Spleen (tissue), 11 donors: ENCODE measurements around the gene TREH. TPM values are rescaled to one million over a fixed set of nuclear protein-coding genes. Genes with fewer than 3 reads are reported as not detected.

Source experiments
- DNase-seq: peaks from one replicate; pipeline ENCODE4 v3.0.0-alpha.2; 2020
- H3K27ac ChIP-seq, 8 donors: fragments of 200-600 bp; sonication (generic) in 7 of 8; 1 replicate in 4 of 8; 2 replicates in 4 of 8; pipeline versions ENCODE4 v1.5.0 to v1.8.0; 2016 to 2021; ENCODE audit warnings: inconsistent platforms in 4 of 8, mild to moderate bottlenecking in 4 of 8, moderate library complexity in 1 of 8
- H3K27me3 ChIP-seq, 7 donors: fragments of 200-600 bp; sonication (generic) in 6 of 7; replicated peaks in 1 of 7; 1 replicate in 4 of 7; 2 replicates in 3 of 7; pipeline versions ENCODE4 v1.5.0 to v1.8.0; 2016 to 2021; ENCODE audit warnings: inconsistent platforms in 3 of 7, mild to moderate bottlenecking in 1 of 7
- H3K36me3 ChIP-seq, 6 donors: fragments of 200-600 bp; sonication (generic) in 5 of 6; 1 replicate in 4 of 6; 2 replicates in 2 of 6; pipeline versions ENCODE4 v1.5.0 to v1.8.0; 2016 to 2021; ENCODE audit warnings: inconsistent platforms in 2 of 6
- H3K4me1 ChIP-seq, 6 donors: fragments of 200-600 bp; sonication (generic) in 5 of 6; 1 replicate in 3 of 6; 2 replicates in 3 of 6; pipeline versions ENCODE4 v1.5.0 to v1.8.0; 2016 to 2021; ENCODE audit warnings: inconsistent platforms in 3 of 6
- H3K4me3 ChIP-seq, 8 donors: fragments of 200-600 bp; sonication (generic) in 7 of 8; 1 replicate in 4 of 8; 2 replicates in 4 of 8; pipeline versions ENCODE4 v1.5.0 to v1.8.0; 2016 to 2021; ENCODE audit warnings: inconsistent platforms in 4 of 8, mild to moderate bottlenecking in 4 of 8, moderate library complexity in 2 of 8
- H3K9me3 ChIP-seq, 8 donors: fragments of 200-600 bp; sonication (generic) in 7 of 8; 1 replicate in 4 of 8; 2 replicates in 4 of 8; pipeline versions ENCODE4 v1.5.0 to v1.8.0; 2016 to 2021; ENCODE audit warnings: inconsistent platforms in 4 of 8
- CTCF ChIP-seq, 11 experiments: fragments of 200-600 bp in 7 of 11; fragments of 450-650 bp in 4 of 11; sonication (generic) in 4 of 11; IDR thresholded peaks in 8 of 11; conservative IDR thresholded peaks in 3 of 11; 1 replicate in 7 of 11; 2 replicates in 4 of 11; pipeline versions ENCODE4 v1.4.0 to v1.8.0; 2016 to 2021; ENCODE audit warnings: antibody characterized with exemption in 11 of 11, inconsistent platforms in 4 of 11, mild to moderate bottlenecking in 1 of 11
- POLR2A ChIP-seq, 3 donors: fragments of 450-650 bp; IDR thresholded peaks; one replicate each; pipeline ENCODE4 v1.5.1; 2017; ENCODE audit warnings: antibody characterized with exemption in 3 of 3, mild to moderate bottlenecking in 1 of 3
- POLR2AphosphoS5 ChIP-seq, 3 donors: sonication (generic); formaldehyde crosslinking; IDR thresholded peaks; one replicate each; pipeline ENCODE4 v1.5.1; 2017; ENCODE audit warnings: antibody characterized with exemption in 3 of 3
- WGBS, 5 donors: extraction: QIAGEN DNeasy Blood & Tissue Kit in 3 of 5; methylation state at CpG; one replicate each; pipeline versions ENCODE4 v1.1.5 to v1.1.7; 2013 to 2018; 5-methylcytosine and 5-hydroxymethylcytosine counted together
- intact Hi-C: fragments of 100-400 bp; cut with DNase I; formaldehyde crosslinking; loops from one replicate; pipeline ENCODE4 v1.15.0; 2023; ENCODE audit warnings: low total_unique reads
- polyA plus RNA-seq, 3 donors: library from polyadenylated mRNA; stranded (reverse); fragments of 200-250 nt; gene quantifications; one replicate each; pipeline ENCODE4 v1.2.1, GENCODE V29; 2013
- total RNA-seq, 7 donors: library from RNA; depleted of rRNA in 3 of 7; stranded (reverse); fragments of >200 nt in 3 of 7; fragmentation: NEBNext Ultra II Directional in 4 of 7; extraction: Animal tissue kit (Norgen Biotek cat#: 25700) in 4 of 7; gene quantifications; one replicate each; pipeline versions ENCODE4 v1.1.0 to v1.2.1, GENCODE V29; 2016 to 2021
- donor health status: healthy with polysubstance abuse.
- donor health status: DM: no; HTN: no; CAD: no; lungs with moderate emphysema.
- donor health status: DM: no; HTN: no; CAD: no.
- donor health status: Bipolar disorder and iron deficiency.
- donor health status: healthy.
- donor health status: DM: no; HTN: no; CAD: no.
- donor health status: DM: yes; HTN: yes; CAD: no.

Gene TREH
- total and polyA plus RNA-seq, 10 donors = 0.33 to 2.3 (median 2.0) TPM; not detected in 7

DNA sequence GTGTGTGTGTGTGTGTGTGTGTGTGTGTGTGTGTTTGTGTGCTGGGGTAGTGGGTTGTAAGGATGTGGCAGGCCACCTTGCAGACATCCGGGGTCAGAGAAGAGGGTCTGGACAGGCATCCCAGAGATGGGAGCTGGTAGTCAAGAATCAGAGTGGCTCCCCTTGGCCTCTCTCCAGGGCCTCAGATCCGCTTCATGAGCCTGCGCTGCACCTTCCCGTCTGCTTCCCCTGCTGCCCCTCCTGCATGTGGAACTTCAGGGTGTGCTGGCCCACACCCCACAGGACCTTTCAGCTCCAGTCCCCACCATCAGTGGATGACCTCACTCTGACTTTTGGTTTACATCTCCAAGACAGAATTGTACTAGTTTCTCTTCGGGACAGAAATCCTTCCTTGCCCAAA, 31.2 kb downstream of the TREH start:
- intact Hi-C loops = no loop called here
- H3K4me1 ChIP-seq = peaks cover 0 to 4% (median 0%) of the 10 kb centered on the region in 6 donors
- DNase-seq = peak; percentile 28
- no peaks in the 10 kb centered on the region for H3K9me3 ChIP-seq
- WGBS, 5 donors = 78 to 94% (median 84%) methylated on average over 4 to 5 of the region's 5 CpGs
- TF ChIP-seq POLR2A (IDR thresholded peaks at IDR 0.05) (no peak), POLR2AphosphoS5 (IDR thresholded peaks at IDR 0.05) (no peak), CTCF (IDR thresholded peaks at IDR 0.05 in 8 of 11, conservative IDR thresholded peaks at IDR 0.05 in 3 of 11) (no peak)
- no peaks in the 10 kb centered on the region for H3K27me3 ChIP-seq
- no peak overlapping the region for H3K27ac ChIP-seq
- peaks cover 0 to 99% (median 41%) of the 10 kb centered on the region in 6 donors for H3K36me3 ChIP-seq
- no peak overlapping the region for H3K4me3 ChIP-seq

DNA sequence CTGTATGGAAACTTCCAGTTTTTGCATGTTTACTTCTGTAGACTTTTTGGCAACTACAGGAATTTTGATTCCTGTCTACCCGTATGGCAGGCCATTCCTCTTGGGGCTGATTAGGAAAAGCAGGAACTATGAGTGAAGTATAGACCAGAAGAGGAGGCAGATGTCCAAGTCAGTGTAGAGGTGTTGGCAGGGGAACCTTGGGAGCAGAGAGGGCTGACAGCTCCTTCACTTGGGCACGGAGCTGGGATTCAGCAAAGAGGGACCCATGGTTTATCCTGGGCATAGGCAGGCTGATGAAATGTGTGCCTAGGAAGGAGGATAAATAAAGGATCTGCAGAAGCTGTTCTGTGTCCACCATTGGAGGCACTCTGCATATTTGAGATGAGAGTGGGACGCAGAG, 33.1 kb downstream of the TREH start:
- no peaks in the 10 kb centered on the region for H3K27me3 ChIP-seq
- WGBS, 5 donors = 76 to 87% (median 84%) methylated on average over 3 of the region's 3 CpGs
- H3K36me3 ChIP-seq = peaks cover 0 to 99% (median 38%) of the 10 kb centered on the region in 6 donors
- intact Hi-C loops = no loop called here
- H3K9me3 ChIP-seq = no peaks in the 10 kb centered on the region
- no peak overlapping the region for H3K27ac ChIP-seq
- TF ChIP-seq POLR2AphosphoS5 (IDR thresholded peaks at IDR 0.05) (no peak), POLR2A (IDR thresholded peaks at IDR 0.05) (no peak), CTCF (IDR thresholded peaks at IDR 0.05 in 8 of 11, conservative IDR thresholded peaks at IDR 0.05 in 3 of 11) (no peak)
- H3K4me1 ChIP-seq = peaks cover 0 to 6% (median 0%) of the 10 kb centered on the region in 6 donors
- peak; percentile 32 for DNase-seq
- H3K4me3 ChIP-seq = no peak overlapping the region

DNA sequence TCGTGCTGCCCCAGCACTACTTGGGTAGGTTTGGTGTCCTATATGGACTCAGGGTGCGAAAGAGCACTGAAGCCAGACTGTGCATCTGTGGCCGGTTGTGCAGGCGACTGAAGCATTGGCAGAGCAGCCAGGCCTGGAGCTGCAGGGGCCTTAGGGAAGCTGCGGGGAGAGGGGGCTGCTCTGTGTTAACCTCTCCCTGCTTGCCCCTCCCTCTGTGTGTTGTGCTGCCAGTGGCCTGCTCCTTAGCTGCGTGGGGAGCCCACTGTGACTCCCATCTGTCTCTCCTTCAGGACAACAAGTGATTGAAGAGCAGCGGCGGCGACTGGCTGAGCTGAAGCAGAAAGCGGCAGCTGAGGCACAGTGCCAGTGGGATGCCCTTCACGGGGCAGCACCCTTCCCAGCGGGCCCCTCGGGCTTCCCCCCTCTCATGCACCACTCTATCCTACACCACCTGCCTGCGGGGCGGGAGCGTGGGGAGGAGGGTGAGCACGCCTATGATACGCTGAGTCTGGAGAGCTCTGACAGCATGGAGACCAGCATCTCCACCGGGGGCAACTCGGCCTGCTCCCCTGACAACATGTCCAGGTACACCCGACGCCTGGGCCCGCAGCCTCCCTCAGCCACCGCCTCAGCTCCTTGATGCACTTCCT, 34.3 kb downstream of the TREH start:
- WGBS, 5 donors = 89 to 96% (median 91%) methylated on average over 12 to 24 of the region's 24 CpGs

GRCh38 chr11:118644496-118644895, 35.0 kb downstream of the TREH start:
- H3K4me3 ChIP-seq = no peak overlapping the region
- intact Hi-C loops = no loop called here
- no peaks in the 10 kb centered on the region for H3K27me3 ChIP-seq
- no peak for TF ChIP-seq CTCF (IDR thresholded peaks at IDR 0.05 in 8 of 11, conservative IDR thresholded peaks at IDR 0.05 in 3 of 11)
- TF ChIP-seq POLR2A (IDR thresholded peaks at IDR 0.05) = no peak
- no peak for TF ChIP-seq POLR2AphosphoS5 (IDR thresholded peaks at IDR 0.05)
- no peak for DNase-seq
- peaks cover 0 to 99% (median 25%) of the 10 kb centered on the region in 6 donors for H3K36me3 ChIP-seq
- H3K4me1 ChIP-seq = peaks cover 0 to 6% (median 0%) of the 10 kb centered on the region in 6 donors
- no peaks in the 10 kb centered on the region for H3K9me3 ChIP-seq
- 93 to 99% (median 94%) methylated on average over 10 of the region's 10 CpGs for WGBS, 5 donors
- no peak overlapping the region for H3K27ac ChIP-seq

More for the DNA sequence above, 34.3 kb downstream of the TREH start:
- no peaks in the 10 kb centered on the region for H3K27me3 ChIP-seq
- no peak overlapping the region for H3K4me3 ChIP-seq
- DNase-seq = no peak
- H3K4me1 ChIP-seq = peaks cover 0 to 6% (median 0%) of the 10 kb centered on the region in 6 donors
- peak in 1 of 3 donors; percentile 14 for TF ChIP-seq POLR2AphosphoS5 (IDR thresholded peaks at IDR 0.05)
- TF ChIP-seq POLR2A (IDR thresholded peaks at IDR 0.05) = no peak
- H3K9me3 ChIP-seq = no peaks in the 10 kb centered on the region
- intact Hi-C loops = no loop called here
- no peak overlapping the region for H3K27ac ChIP-seq
- peaks cover 0 to 99% (median 30%) of the 10 kb centered on the region in 6 donors for H3K36me3 ChIP-seq
